ENCODE measurements around the gene NKX1-1. TPM values are rescaled to one million over a fixed set of nuclear protein-coding genes. Genes with fewer than 3 reads are reported as not detected.

The NKX1-1 gene
- total RNA-seq, 1 experiment from 2014 or later = not detected

DNA sequence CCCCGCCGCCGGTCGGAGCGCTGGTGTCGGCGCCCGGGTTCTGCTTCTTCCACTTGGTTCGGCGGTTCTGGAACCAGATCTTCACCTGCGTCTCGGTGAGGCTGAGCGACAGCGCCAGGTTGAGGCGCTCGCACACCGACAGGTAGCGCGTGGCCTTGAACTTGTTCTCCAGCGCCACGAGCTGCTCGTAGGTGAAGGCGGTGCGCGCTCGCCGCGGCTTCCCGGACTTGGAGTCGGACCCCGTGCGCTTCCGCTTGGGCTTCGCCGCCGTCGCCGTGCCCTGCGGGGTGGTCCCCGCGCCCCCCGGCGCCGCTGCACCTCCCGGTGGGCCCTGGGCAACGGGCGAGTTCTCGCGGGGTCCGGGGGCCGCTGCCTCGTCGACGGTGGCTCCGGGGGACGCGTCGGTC is 3.1 kb downstream of the NKX1-1 start:
- Histone ChIP-seq H3K27ac (ENCODE audit: low read length) (no peak overlapping the region), H3K36me3 (ENCODE audit: insufficient read depth, low read length) (no peaks in the 10 kb centered on the region), H3K4me1 (ENCODE audit: low read length) (no peaks in the 10 kb centered on the region), H3K9me2 (replicated peaks; ENCODE audit: insufficient read depth, low read length) (no peaks in the 10 kb centered on the region), H3K79me2 (ENCODE audit: low read length) (no peaks in the 10 kb centered on the region), H3K9me3 (ENCODE audit: low read length) (peaks cover 16% of the 10 kb centered on the region; the same call in 1 of the 2 replicates), H3K4me3 (ENCODE audit: low read length) (no peak overlapping the region), H3K27me3 (ENCODE audit: low read length) (no peaks in the 10 kb centered on the region), H3K9ac (ENCODE audit: low read length) (no peak overlapping the region), H2AFZ (ENCODE audit: low read length) (no peak overlapping the region), H4K20me1 (ENCODE audit: insufficient read depth, low read depth, low read length) (no peaks in the 10 kb centered on the region), H3K4me2 (ENCODE audit: low read depth, low read length, poor library complexity, severe bottlenecking) (no peak overlapping the region)
- DNase-seq = no peak

GRCh38 chr4:1402516-1403091 is 3.6 kb downstream of the NKX1-1 start:
- H3K4me1 ChIP-seq (ENCODE audit: low read length) = no peaks in the 10 kb centered on the region
- no peak overlapping the region for H3K27ac ChIP-seq (ENCODE audit: low read length)
- H3K9me3 ChIP-seq (ENCODE audit: low read length) = peaks cover 16% of the 10 kb centered on the region; the same call in 1 of the 2 replicates
- no peaks in the 10 kb centered on the region for H3K79me2 ChIP-seq (ENCODE audit: low read length)
- no peaks in the 10 kb centered on the region for H3K9me2 ChIP-seq (replicated peaks; ENCODE audit: insufficient read depth, low read length)
- no peak overlapping the region for H3K9ac ChIP-seq (ENCODE audit: low read length)
- no peaks in the 10 kb centered on the region for H3K36me3 ChIP-seq (ENCODE audit: insufficient read depth, low read length)
- H3K4me2 ChIP-seq (ENCODE audit: low read depth, low read length, poor library complexity, severe bottlenecking) = no peak overlapping the region
- H3K4me3 ChIP-seq (ENCODE audit: low read length) = no peak overlapping the region
- no peak for DNase-seq
- no peaks in the 10 kb centered on the region for H4K20me1 ChIP-seq (ENCODE audit: insufficient read depth, low read depth, low read length)
- no peaks in the 10 kb centered on the region for H3K27me3 ChIP-seq (ENCODE audit: low read length)
- no peak overlapping the region for H2AFZ ChIP-seq (ENCODE audit: low read length)

GRCh38 chr4:1402021-1402515 is 4.2 kb downstream of the NKX1-1 start:
- no peaks in the 10 kb centered on the region for H3K79me2 ChIP-seq (ENCODE audit: low read length)
- H3K9ac ChIP-seq (ENCODE audit: low read length) = no peak overlapping the region
- H3K36me3 ChIP-seq (ENCODE audit: insufficient read depth, low read length) = no peaks in the 10 kb centered on the region
- H3K9me2 ChIP-seq (replicated peaks; ENCODE audit: insufficient read depth, low read length) = no peaks in the 10 kb centered on the region
- no peak overlapping the region for H3K4me3 ChIP-seq (ENCODE audit: low read length)
- H3K27ac ChIP-seq (ENCODE audit: low read length) = no peak overlapping the region
- H3K9me3 ChIP-seq (ENCODE audit: low read length) = peaks cover 17% of the 10 kb centered on the region; the same call in 1 of the 2 replicates
- no peak for DNase-seq
- H3K27me3 ChIP-seq (ENCODE audit: low read length) = no peaks in the 10 kb centered on the region
- no peaks in the 10 kb centered on the region for H4K20me1 ChIP-seq (ENCODE audit: insufficient read depth, low read depth, low read length)
- no peaks in the 10 kb centered on the region for H3K4me1 ChIP-seq (ENCODE audit: low read length)
- H3K4me2 ChIP-seq (ENCODE audit: low read depth, low read length, poor library complexity, severe bottlenecking) = no peak overlapping the region
- H2AFZ ChIP-seq (ENCODE audit: low read length) = no peak overlapping the region

GRCh38 chr4:1401409-1402020 is 4.7 kb downstream of the NKX1-1 start:
- no peak overlapping the region for H3K9ac ChIP-seq (ENCODE audit: low read length)
- H2AFZ ChIP-seq (ENCODE audit: low read length) = no peak overlapping the region
- no peak overlapping the region for H3K4me3 ChIP-seq (ENCODE audit: low read length)
- no peak overlapping the region for H3K27ac ChIP-seq (ENCODE audit: low read length)
- H3K36me3 ChIP-seq (ENCODE audit: insufficient read depth, low read length) = no peaks in the 10 kb centered on the region
- no peak for DNase-seq
- no peaks in the 10 kb centered on the region for H3K79me2 ChIP-seq (ENCODE audit: low read length)
- no peak overlapping the region for H3K4me2 ChIP-seq (ENCODE audit: low read depth, low read length, poor library complexity, severe bottlenecking)
- H3K9me3 ChIP-seq (ENCODE audit: low read length) = peaks cover 22% of the 10 kb centered on the region; the same call in 1 of the 2 replicates
- no peaks in the 10 kb centered on the region for H3K9me2 ChIP-seq (replicated peaks; ENCODE audit: insufficient read depth, low read length)
- H4K20me1 ChIP-seq (ENCODE audit: insufficient read depth, low read depth, low read length) = no peaks in the 10 kb centered on the region
- H3K27me3 ChIP-seq (ENCODE audit: low read length) = no peaks in the 10 kb centered on the region
- no peaks in the 10 kb centered on the region for H3K4me1 ChIP-seq (ENCODE audit: low read length)

DNA sequence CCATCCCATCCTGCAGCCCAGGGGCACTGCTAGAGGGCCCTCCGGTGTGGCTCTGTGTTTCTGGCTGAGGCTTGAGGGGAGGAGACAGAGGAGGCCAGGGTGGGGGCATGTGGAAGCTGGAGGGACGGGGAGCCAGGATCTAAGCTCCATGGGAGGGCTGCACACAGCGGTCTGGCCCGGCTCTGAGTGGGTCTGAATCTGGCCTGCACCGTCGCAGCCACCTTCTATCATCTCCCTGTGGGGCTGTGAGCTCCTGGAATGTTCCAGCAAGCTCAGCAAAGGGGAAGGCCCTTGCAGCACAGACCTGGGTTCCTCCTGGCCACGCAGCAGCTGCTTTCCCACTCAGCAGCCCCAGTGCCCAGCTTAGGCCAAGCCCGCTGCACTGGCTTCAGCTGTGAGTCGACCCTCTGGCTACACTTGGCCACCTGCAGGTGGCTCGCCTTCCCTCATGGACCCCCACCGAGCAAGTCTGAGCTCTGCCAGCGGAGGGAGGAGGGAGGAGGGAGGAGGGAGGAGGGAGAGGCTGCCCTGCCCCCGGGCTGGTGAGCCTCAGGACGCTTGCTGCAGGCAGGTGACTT is 5.3 kb downstream of the NKX1-1 start:
- H3K9ac ChIP-seq (ENCODE audit: low read length) = no peak overlapping the region
- H3K79me2 ChIP-seq (ENCODE audit: low read length) = no peaks in the 10 kb centered on the region
- no peak overlapping the region for H3K4me3 ChIP-seq (ENCODE audit: low read length)
- no peaks in the 10 kb centered on the region for H3K9me2 ChIP-seq (replicated peaks; ENCODE audit: insufficient read depth, low read length)
- H3K36me3 ChIP-seq (ENCODE audit: insufficient read depth, low read length) = no peaks in the 10 kb centered on the region
- no peak overlapping the region for H2AFZ ChIP-seq (ENCODE audit: low read length)
- DNase-seq = no peak
- no peaks in the 10 kb centered on the region for H3K27me3 ChIP-seq (ENCODE audit: low read length)
- no peaks in the 10 kb centered on the region for H3K4me1 ChIP-seq (ENCODE audit: low read length)
- H3K27ac ChIP-seq (ENCODE audit: low read length) = no peak overlapping the region
- H4K20me1 ChIP-seq (ENCODE audit: insufficient read depth, low read depth, low read length) = no peaks in the 10 kb centered on the region
- peaks cover 26% of the 10 kb centered on the region; the same call in 1 of the 2 replicates for H3K9me3 ChIP-seq (ENCODE audit: low read length)
- no peak overlapping the region for H3K4me2 ChIP-seq (ENCODE audit: low read depth, low read length, poor library complexity, severe bottlenecking)

- H3K4me2 ChIP-seq (ENCODE audit: low read depth, low read length, poor library complexity, severe bottlenecking) = no peak overlapping the region
- H3K79me2 ChIP-seq (ENCODE audit: low read length) = no peaks in the 10 kb centered on the region
- no peak overlapping the region for H3K4me3 ChIP-seq (ENCODE audit: low read length)
- H3K9me3 ChIP-seq (ENCODE audit: low read length) = peaks cover 26% of the 10 kb centered on the region; the same call in 1 of the 2 replicates
- DNase-seq = no peak
- H3K4me1 ChIP-seq (ENCODE audit: low read length) = no peaks in the 10 kb centered on the region
- H3K27me3 ChIP-seq (ENCODE audit: low read length) = no peaks in the 10 kb centered on the region
- H3K27ac ChIP-seq (ENCODE audit: low read length) = no peak overlapping the region
- H3K9ac ChIP-seq (ENCODE audit: low read length) = no peak overlapping the region
- no peak overlapping the region for H2AFZ ChIP-seq (ENCODE audit: low read length)
- no peaks in the 10 kb centered on the region for H4K20me1 ChIP-seq (ENCODE audit: insufficient read depth, low read depth, low read length)
- H3K36me3 ChIP-seq (ENCODE audit: insufficient read depth, low read length) = no peaks in the 10 kb centered on the region
- H3K9me2 ChIP-seq (replicated peaks; ENCODE audit: insufficient read depth, low read length) = no peaks in the 10 kb centered on the region
These were observed 5.9 kb downstream of the NKX1-1 start for GRCh38 chr4:1400191-1400805.

DNA sequence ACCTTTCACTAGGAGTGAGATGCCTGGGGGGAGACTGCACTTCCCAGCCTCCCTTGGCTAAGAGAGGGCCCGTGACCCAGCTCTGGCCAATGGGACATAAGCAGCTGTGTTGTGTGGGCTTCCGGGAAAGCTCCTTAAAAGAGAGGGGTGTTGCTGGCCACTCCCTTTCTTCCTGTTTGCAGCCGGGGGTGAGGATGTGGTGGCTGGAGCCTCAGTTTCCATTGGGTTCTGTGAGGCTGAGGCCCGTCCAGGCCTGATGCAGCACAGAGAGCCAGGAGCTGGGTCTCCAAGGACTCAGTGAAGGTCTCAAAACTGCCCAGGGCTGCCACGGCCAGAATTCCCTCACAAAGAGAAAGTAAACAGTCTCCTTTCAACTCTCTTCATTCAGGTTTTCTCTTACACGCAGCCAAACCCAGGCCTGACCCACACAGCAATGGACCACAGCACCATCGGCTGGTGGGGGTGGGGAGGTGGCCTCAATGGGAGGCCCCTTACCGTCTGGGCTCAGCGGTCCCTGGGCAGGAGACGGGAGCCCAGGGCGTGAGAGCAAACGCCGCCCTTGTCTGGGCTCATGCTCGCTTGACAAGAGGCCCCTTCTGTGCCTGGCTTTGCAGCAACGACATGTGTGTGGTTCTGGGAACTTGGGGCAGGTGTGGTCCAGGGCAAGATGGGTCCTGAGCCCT is 6.6 kb downstream of the NKX1-1 start:
- DNase-seq = no peak
- H3K27me3 ChIP-seq (ENCODE audit: low read length) = no peaks in the 10 kb centered on the region

More for the DNA sequence above, 6.6 kb downstream of the NKX1-1 start:
- H3K4me1 ChIP-seq (ENCODE audit: low read length) = no peaks in the 10 kb centered on the region
- H3K9me2 ChIP-seq (replicated peaks; ENCODE audit: insufficient read depth, low read length) = no peaks in the 10 kb centered on the region
- H3K79me2 ChIP-seq (ENCODE audit: low read length) = no peaks in the 10 kb centered on the region
- peaks cover 26% of the 10 kb centered on the region; the same call in 1 of the 2 replicates for H3K9me3 ChIP-seq (ENCODE audit: low read length)
- H3K36me3 ChIP-seq (ENCODE audit: insufficient read depth, low read length) = no peaks in the 10 kb centered on the region
- no peaks in the 10 kb centered on the region for H4K20me1 ChIP-seq (ENCODE audit: insufficient read depth, low read depth, low read length)
- H2AFZ ChIP-seq (ENCODE audit: low read length) = no peak overlapping the region
- H3K4me2 ChIP-seq (ENCODE audit: low read depth, low read length, poor library complexity, severe bottlenecking) = no peak overlapping the region
- H3K27ac ChIP-seq (ENCODE audit: low read length) = no peak overlapping the region
- H3K9ac ChIP-seq (ENCODE audit: low read length) = no peak overlapping the region
- no peak overlapping the region for H3K4me3 ChIP-seq (ENCODE audit: low read length)
